Adipocyte (in vitro differentiated cells): ENCODE data around the gene IDUA.

Source experiments
- DNase-seq: peaks from one replicate; pipeline ENCODE4 v3.0.0-alpha.2; 2015; ENCODE audit warnings: low read depth
- H3K27me3 ChIP-seq: replicated peaks from 2 replicates; pipeline ENCODE4 v1.7.0; 2013; ENCODE audit warnings: mild to moderate bottlenecking, low read length, moderate library complexity; ENCODE audit not compliant: control insufficient read depth, insufficient read depth
- H3K36me3 ChIP-seq: 2 replicates; pipeline ENCODE4 v1.7.0; 2013; ENCODE audit warnings: low read length, mild to moderate bottlenecking, moderate library complexity; ENCODE audit not compliant: control insufficient read depth, insufficient read depth, severe bottlenecking
- H3K4me1 ChIP-seq: 2 replicates; pipeline ENCODE4 v1.7.0; 2013; ENCODE audit warnings: mild to moderate bottlenecking, low read length, moderate library complexity; ENCODE audit not compliant: control insufficient read depth, insufficient read depth
- H3K4me3 ChIP-seq: 2 replicates; pipeline ENCODE4 v1.7.0; 2013; ENCODE audit warnings: mild to moderate bottlenecking, low read length, moderate library complexity
- H3K9ac ChIP-seq: 2 replicates; pipeline ENCODE4 v1.7.0; 2013; ENCODE audit warnings: mild to moderate bottlenecking, low read length, moderate library complexity
- H3K9me3 ChIP-seq: 2 replicates; pipeline ENCODE4 v1.7.0; 2013; ENCODE audit warnings: mild to moderate bottlenecking, low read length, moderate library complexity; ENCODE audit not compliant: control insufficient read depth

Gene IDUA

GRCh38 chr4:951186-951585, 35.7 kb upstream of the IDUA start:
- Histone ChIP-seq H3K4me3 (no peak overlapping the region), H3K9me3 (no peaks in the 10 kb centered on the region), H3K4me1 (no peaks in the 10 kb centered on the region), H3K36me3 (peaks cover 2% of the 10 kb centered on the region), H3K9ac (no peak overlapping the region), H3K27me3 (no peaks in the 10 kb centered on the region)
- DNase-seq = no peak

GRCh38 chr4:951594-952468, 35.0 kb upstream of the IDUA start:
- no peaks in the 10 kb centered on the region for H3K27me3 ChIP-seq
- no peak for DNase-seq
- no peak overlapping the region for H3K4me3 ChIP-seq

GRCh38 chr4:952881-953573, 33.8 kb upstream of the IDUA start:
- H3K4me1 ChIP-seq = no peaks in the 10 kb centered on the region
- no peak overlapping the region for H3K9ac ChIP-seq
- no peak overlapping the region for H3K4me3 ChIP-seq
- H3K9me3 ChIP-seq = no peaks in the 10 kb centered on the region
- H3K27me3 ChIP-seq = no peaks in the 10 kb centered on the region
- peaks cover 2% of the 10 kb centered on the region for H3K36me3 ChIP-seq
- no peak for DNase-seq

More at GRCh38 chr4:951594-952468, 35.0 kb upstream of the IDUA start:
- H3K9ac ChIP-seq = no peak overlapping the region
- peaks cover 2% of the 10 kb centered on the region for H3K36me3 ChIP-seq
- H3K4me1 ChIP-seq = no peaks in the 10 kb centered on the region
- no peaks in the 10 kb centered on the region for H3K9me3 ChIP-seq

GRCh38 chr4:953574-953915, 33.3 kb upstream of the IDUA start:
- H3K27me3 ChIP-seq = no peaks in the 10 kb centered on the region
- H3K4me1 ChIP-seq = no peaks in the 10 kb centered on the region
- peaks cover 2% of the 10 kb centered on the region for H3K36me3 ChIP-seq
- no peaks in the 10 kb centered on the region for H3K9me3 ChIP-seq
- no peak overlapping the region for H3K4me3 ChIP-seq
- DNase-seq = no peak
- H3K9ac ChIP-seq = no peak overlapping the region

DNA sequence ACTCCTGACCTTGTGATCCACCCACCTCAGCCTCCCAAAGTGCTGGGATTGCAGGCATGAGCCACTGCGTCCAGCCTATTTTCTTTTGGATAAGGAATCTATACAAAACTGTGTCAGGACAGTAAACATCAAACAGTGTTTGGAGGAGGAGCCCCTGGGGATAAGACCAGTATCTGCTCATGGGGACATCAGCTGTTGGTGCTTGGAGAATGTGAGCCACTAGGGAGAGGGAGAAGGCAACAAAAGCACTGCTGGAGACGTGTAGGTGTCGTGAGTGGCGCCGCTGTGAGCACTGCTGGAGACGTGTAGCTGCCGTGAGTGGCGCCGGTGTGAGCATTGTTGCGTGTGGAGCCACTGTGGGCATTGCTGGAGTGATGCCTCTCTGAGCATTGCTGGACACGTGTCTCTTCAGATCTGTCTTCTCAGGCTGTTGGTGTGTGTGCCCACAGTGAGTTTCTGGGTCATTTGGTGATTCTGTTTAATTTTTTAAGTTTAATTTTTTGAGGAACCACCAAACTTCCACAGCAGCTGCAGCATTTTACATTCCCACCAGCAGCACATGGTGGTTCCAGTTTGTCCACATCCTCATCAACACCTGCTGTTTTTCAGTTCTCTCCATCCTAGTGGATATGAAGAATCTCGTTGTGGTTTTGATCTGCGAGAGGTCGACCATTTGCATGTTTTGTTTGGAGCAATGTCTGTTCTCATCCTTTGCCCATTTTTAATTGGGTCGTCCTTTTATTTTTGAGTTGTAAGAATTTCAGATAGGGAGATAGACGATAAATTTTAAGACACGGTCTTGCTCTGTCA, 32.4 kb upstream of the IDUA start:
- Histone ChIP-seq H3K36me3 (peaks cover 2% of the 10 kb centered on the region), H3K9ac (no peak overlapping the region), H3K4me3 (no peak overlapping the region), H3K27me3 (no peaks in the 10 kb centered on the region), H3K9me3 (no peaks in the 10 kb centered on the region), H3K4me1 (no peaks in the 10 kb centered on the region)
- no peak for DNase-seq

- H3K36me3 ChIP-seq = peaks cover 2% of the 10 kb centered on the region
- no peaks in the 10 kb centered on the region for H3K4me1 ChIP-seq
Measured at GRCh38 chr4:955161-955921, 31.5 kb upstream of the IDUA start.

DNA sequence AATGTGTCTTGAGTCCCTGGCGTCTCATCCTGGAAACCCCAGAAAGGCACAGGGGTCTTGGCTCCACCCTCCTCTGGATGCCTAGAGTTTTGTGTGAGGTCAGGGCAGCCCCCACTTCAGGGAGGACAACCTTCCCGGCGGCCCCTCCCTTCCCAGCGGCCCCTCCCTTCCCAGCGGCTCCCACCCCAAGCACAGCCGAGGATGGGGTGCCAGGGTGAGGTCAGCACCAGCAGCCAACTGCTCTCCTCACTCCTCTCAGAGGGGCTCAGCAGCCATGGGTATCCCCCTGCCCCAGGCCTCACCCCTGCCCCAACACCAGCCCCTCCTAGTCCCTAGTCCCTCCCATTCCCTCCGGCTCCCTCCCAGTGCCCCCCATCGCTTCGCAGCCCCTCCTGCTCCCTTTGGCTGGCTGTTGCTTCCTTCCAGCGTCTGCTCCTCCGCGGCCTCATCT, 30.9 kb upstream of the IDUA start:
- DNase-seq = no peak
- Histone ChIP-seq H3K4me3 (no peak overlapping the region), H3K36me3 (peaks cover 7% of the 10 kb centered on the region), H3K9ac (no peak overlapping the region), H3K4me1 (no peaks in the 10 kb centered on the region), H3K9me3 (no peaks in the 10 kb centered on the region), H3K27me3 (no peaks in the 10 kb centered on the region)

More at GRCh38 chr4:955161-955921, 31.5 kb upstream of the IDUA start:
- Histone ChIP-seq H3K9ac (no peak overlapping the region), H3K27me3 (no peaks in the 10 kb centered on the region), H3K4me3 (no peak overlapping the region), H3K9me3 (no peaks in the 10 kb centered on the region)
- no peak for DNase-seq

DNA sequence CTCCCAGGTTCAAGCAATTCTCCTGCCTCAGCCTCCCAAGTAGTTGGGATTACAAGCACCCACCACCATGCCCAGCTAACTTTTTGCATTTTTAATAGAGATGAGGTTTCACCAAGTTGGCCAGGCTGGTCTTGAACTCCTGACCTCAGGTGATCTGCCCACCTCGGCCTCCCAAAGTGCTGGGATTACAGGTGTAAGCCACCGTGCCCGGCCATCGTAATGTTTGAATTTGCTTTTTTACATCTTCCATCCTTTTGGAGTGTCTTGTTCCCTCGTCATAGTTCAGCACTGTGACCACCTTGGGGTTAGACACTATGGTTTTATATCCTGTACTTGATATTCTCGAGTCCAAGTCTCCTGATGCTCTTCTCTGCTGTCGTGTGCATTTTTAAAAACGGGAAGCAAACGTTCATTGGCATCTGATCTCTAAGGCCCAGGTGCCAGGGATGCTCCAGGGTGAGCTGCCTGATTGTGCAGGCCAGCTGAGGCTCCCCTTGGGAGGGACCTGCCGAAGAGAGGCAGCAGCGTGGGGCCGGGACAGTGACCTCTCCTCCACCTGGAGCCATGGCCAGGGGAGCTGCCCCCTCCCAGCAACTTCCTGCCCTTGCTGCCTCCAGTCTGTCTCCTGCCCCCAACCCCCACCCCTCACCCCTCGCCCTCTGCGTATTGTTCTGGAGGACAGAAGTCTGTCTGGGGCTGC, 30.2 kb upstream of the IDUA start:
- Histone ChIP-seq H3K9me3 (no peaks in the 10 kb centered on the region), H3K36me3 (peaks cover 11% of the 10 kb centered on the region), H3K27me3 (no peaks in the 10 kb centered on the region), H3K4me3 (no peak overlapping the region), H3K4me1 (no peaks in the 10 kb centered on the region), H3K9ac (no peak overlapping the region)
- DNase-seq = no peak

DNA sequence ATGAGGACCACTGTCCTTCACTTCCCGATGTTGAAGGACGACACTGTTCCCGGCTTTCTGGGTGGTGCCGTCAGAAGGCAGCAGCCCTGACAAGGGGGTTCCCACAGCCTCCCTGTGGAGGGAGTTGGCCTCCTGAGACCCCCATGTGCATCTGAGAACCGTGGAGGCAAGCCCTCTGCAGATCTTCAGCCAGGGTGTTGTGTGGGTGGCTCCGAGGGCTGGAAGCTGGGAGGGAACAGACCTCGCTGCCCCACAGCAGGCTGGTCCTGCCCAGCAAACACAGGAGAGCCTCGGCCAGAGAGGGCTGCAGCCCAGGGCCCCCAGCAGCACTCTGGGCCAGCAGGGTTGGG, 29.6 kb upstream of the IDUA start:
- Histone ChIP-seq H3K4me1 (no peaks in the 10 kb centered on the region), H3K27me3 (no peaks in the 10 kb centered on the region), H3K9ac (no peak overlapping the region), H3K36me3 (peaks cover 16% of the 10 kb centered on the region), H3K9me3 (no peaks in the 10 kb centered on the region), H3K4me3 (no peak overlapping the region)
- DNase-seq = no peak

- Histone ChIP-seq H3K36me3 (peaks cover 22% of the 10 kb centered on the region), H3K4me1 (no peaks in the 10 kb centered on the region), H3K27me3 (no peaks in the 10 kb centered on the region), H3K4me3 (no peak overlapping the region), H3K9ac (no peak overlapping the region), H3K9me3 (no peaks in the 10 kb centered on the region)
- no peak for DNase-seq
Measured at GRCh38 chr4:957581-958313, 29.1 kb upstream of the IDUA start.
